Activated T-helper 1 cell treated with anti-CD3 and anti-CD28 coated beads, Interleukin-12 subunit alpha, Interleukin-12 subunit beta, Interleukin-2, Interleukin-4 antibody, amounts not matched to agents 30 ng/mL and 10 ng/mL and 1 ng/mL, durations not matched to agents 14 hours and 24 hours and 36 hours (primary cell): ENCODE data around the gene P3H1. TPM values are rescaled to one million over a fixed set of nuclear protein-coding genes. Genes with fewer than 3 reads are reported as not detected.
A peak's percentile ranks its signal among the peaks of the same experiment; 100 is the strongest.

Experiments used
- DNase-seq: peaks from one replicate; pipeline ENCODE4 v3.0.0; 2021; ENCODE audit warnings: low spot score
- H3K27ac Mint-ChIP-seq: one replicate; pipeline ENCODE4 v1.8.0; 2021; ENCODE audit warnings: mild to moderate bottlenecking, mixed read lengths
- H3K27me3 Mint-ChIP-seq: one replicate; pipeline ENCODE4 v1.8.0; 2022; ENCODE audit warnings: mild to moderate bottlenecking, moderate library complexity, mixed read lengths; ENCODE audit not compliant: insufficient read depth
- H3K36me3 Mint-ChIP-seq: one replicate; pipeline ENCODE4 v1.8.0; 2021; ENCODE audit warnings: low read depth, mixed read lengths
- H3K4me1 Mint-ChIP-seq: one replicate; pipeline ENCODE4 v1.8.0; 2021; ENCODE audit warnings: low read depth, mixed read lengths
- H3K4me3 Mint-ChIP-seq: one replicate; pipeline ENCODE4 v1.8.0; 2021; ENCODE audit warnings: mild to moderate bottlenecking, moderate library complexity, mixed read lengths
- H3K9me3 Mint-ChIP-seq: one replicate; pipeline ENCODE4 v1.8.0; 2021; ENCODE audit warnings: mixed read lengths
- intact Hi-C: fragments of 100-400 bp; cut with micrococcal nuclease; formaldehyde crosslinking; loops from one replicate; pipeline ENCODE4 v1.15.1; 2024
- total RNA-seq: library from RNA; stranded (reverse); gene quantifications from 2 replicates; pipeline ENCODE4 v1.2.3, GENCODE V29; 2022

P3H1 gene
- total RNA-seq, 1 donor from 2014 or later = 44.9 TPM

DNA sequence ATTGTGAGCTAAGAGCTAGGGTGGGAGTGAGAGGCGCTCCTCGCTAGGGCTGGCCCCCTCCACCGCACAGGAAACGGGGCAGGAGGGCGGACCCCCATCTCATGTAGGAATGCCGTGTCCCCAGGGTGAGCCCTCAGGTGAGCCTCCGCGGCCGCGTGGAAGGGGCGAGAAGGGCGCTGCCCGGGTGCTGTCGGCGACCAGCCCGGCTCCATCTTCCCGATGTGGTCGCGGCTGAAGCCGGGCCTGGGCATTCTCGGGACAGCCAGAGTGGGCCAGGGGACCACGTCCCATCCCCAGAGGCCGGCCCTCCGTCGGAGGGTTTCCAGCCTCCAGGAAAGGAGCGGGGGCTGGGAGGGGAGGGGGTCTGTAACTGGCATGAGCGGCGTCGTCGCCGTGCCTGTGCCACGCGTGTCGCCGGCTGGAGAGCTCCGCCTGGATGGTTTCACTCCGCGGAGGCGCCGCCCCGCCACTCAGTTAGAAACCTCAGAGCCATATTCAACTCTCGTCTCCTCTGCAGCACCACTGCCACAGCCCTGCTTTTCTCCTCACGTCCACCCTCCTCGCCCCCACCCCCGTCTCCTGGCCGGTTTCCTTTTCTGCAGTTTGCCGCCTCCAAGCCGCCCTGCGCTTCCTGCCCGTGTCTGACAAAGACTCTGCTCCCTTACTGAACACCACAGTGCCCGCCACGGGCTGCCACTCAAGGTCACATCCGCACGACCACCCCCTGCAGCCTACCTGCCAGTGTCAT, 18.3 kb upstream of the P3H1 start, which contains the start of gene TMEM269:
TSS of gene TMEM269 (plus strand) at position 46 of the 748 bp plus-strand sequence. CDS start 4,903 bp downstream, outside the sequence.
- peak within 1 kb of the TSS; percentile 41 for H3K4me3 Mint-ChIP-seq
- peaks cover 16% of the 10 kb centered on the region for H3K4me1 Mint-ChIP-seq

DNA sequence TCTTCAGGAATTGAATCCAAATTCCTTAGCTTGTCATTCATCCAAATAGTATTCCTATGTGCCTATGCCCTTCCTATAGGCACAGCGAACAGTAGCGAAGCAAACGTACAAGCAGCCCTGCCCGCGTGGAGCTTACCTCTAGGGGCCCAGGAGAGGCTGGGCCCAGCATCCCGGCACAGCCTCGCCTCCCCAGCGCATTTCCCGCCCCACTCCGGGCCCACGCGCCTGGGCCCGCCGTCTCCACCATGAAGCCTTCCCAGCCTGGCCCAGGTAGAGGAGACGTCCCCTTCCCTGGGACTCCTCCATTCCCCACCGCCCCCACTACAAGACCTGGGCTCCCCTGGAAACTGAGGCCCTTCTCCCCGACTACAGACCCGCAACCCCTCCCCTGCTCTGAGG, 17.7 kb upstream of the P3H1 start:
- no peak overlapping the region for H3K4me3 Mint-ChIP-seq
- no peak overlapping the region for H3K27ac Mint-ChIP-seq
- H3K36me3 Mint-ChIP-seq = peaks cover 13% of the 10 kb centered on the region
- no peaks in the 10 kb centered on the region for H3K27me3 Mint-ChIP-seq
- intact Hi-C loops = no loop called here
- H3K4me1 Mint-ChIP-seq = peaks cover 22% of the 10 kb centered on the region
- DNase-seq = no peak
- H3K9me3 Mint-ChIP-seq = no peaks in the 10 kb centered on the region

More for the DNA sequence above, 18.3 kb upstream of the P3H1 start, which contains the start of gene TMEM269:
- Mint-ChIP-seq H3K27ac (peak within 1 kb of the TSS; percentile 32), H3K36me3 (peaks cover 13% of the 10 kb centered on the region), H3K9me3 (no peaks in the 10 kb centered on the region), H3K27me3 (no peaks in the 10 kb centered on the region)
- intact Hi-C loops = no loop called here
- DNase-seq = peak; percentile 27

DNA sequence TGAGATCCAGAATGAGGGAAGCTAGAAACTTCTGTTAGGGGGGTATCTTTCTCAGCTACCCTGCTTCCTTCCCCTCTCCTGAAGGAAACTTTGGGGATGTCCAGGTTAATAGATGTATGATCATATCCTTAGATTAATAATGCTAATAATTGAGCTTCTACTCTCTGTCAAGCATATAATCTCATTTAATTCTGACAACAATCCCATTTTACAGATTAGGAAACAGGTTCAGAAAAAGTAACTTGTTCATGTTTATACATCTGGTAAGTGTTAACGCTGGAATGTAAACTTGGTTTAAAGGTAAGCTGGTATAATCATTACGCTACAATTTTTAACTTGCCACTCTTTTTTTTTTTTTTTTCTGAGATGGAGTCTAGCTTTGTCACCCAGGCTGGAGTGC, 16.3 kb upstream of the P3H1 start:
- no peaks in the 10 kb centered on the region for H3K9me3 Mint-ChIP-seq
- H3K36me3 Mint-ChIP-seq = peaks cover 20% of the 10 kb centered on the region
- no peak overlapping the region for H3K27ac Mint-ChIP-seq
- intact Hi-C loops = no loop called here
- no peaks in the 10 kb centered on the region for H3K27me3 Mint-ChIP-seq
- H3K4me1 Mint-ChIP-seq = peaks cover 33% of the 10 kb centered on the region
- no peak overlapping the region for H3K4me3 Mint-ChIP-seq
- no peak for DNase-seq

DNA sequence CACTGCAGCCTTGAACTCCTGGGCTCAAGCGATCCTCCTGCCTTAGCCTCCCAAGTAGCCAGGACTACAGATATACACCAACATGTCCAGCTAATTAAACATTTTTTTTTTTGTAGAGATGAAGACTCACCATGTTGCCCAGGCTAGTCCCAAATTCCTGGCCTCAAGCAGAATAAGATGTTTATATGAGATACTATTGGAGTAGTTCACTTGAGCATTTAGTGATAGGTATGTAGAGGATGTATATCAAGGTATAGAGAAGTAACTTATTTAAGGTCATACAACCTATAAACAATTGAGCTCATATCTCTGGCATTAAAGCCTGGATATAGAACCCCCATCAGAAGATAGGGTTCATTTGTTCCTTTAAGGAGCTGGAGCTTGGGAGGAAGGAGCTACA, 13.3 kb upstream of the P3H1 start:
- H3K36me3 Mint-ChIP-seq = peaks cover 40% of the 10 kb centered on the region
- no peaks in the 10 kb centered on the region for H3K27me3 Mint-ChIP-seq
- intact Hi-C loops = no loop called here
- no peak overlapping the region for H3K4me3 Mint-ChIP-seq
- H3K4me1 Mint-ChIP-seq = peaks cover 31% of the 10 kb centered on the region
- no peak for DNase-seq
- H3K9me3 Mint-ChIP-seq = no peaks in the 10 kb centered on the region
- no peak overlapping the region for H3K27ac Mint-ChIP-seq

DNA sequence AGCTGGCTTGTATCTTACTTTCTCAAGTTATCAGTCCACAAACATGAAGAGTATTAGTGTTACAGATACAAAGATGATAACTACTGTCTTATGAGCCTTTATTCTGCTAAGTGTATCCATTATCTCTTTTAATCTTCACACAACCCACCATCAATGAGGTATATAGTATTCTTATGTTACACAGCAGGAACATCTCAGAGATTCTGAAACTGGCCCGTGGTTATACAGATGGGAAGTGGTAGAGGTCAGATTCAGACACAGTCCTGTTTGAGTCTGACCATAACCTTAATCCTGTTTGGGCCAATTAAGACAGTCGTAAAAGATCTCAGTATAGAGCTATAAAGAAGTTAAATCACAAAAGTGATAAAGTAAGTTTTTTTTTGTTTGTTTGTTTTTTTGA, 12.9 kb upstream of the P3H1 start:
- Mint-ChIP-seq H3K36me3 (peaks cover 45% of the 10 kb centered on the region), H3K4me3 (no peak overlapping the region), H3K4me1 (peaks cover 31% of the 10 kb centered on the region), H3K9me3 (no peaks in the 10 kb centered on the region), H3K27ac (no peak overlapping the region), H3K27me3 (no peaks in the 10 kb centered on the region)
- intact Hi-C loops = loop anchor here (2.0 kb wide), 2 partner anchors 67 to 133 kb away; partner anchors contain the start of gene ZNF691
- DNase-seq = no peak

DNA sequence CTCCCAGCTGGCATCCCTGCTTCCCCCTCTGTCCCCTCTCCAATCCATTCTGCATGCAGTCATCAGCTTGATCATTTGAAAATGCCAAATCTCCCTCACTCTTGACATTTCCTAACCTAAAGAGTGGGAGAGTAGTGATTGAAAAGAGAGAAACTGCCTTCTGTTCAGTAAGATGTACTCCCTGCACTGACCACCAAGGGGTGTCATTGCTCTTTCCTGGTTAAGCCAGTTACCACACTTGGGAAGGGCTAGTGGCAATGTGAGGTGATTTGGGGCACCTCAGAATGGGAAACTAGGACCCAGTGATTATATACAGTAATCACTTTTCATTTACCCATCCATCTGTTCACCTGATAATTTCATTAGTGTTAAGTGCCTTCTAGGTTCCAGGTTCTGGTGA, 11.0 kb upstream of the P3H1 start:
- Mint-ChIP-seq H3K4me1 (peaks cover 30% of the 10 kb centered on the region), H3K36me3 (peaks cover 51% of the 10 kb centered on the region), H3K9me3 (no peaks in the 10 kb centered on the region), H3K27me3 (no peaks in the 10 kb centered on the region), H3K4me3 (no peak overlapping the region), H3K27ac (no peak overlapping the region)
- peak; percentile 12 for DNase-seq
- intact Hi-C loops = loop anchor here (1.0 to 2.0 kb wide), 6 partner anchors 11 to 295 kb away; partner anchors contain the start of genes C1orf50, P3H1 and ZNF691

DNA sequence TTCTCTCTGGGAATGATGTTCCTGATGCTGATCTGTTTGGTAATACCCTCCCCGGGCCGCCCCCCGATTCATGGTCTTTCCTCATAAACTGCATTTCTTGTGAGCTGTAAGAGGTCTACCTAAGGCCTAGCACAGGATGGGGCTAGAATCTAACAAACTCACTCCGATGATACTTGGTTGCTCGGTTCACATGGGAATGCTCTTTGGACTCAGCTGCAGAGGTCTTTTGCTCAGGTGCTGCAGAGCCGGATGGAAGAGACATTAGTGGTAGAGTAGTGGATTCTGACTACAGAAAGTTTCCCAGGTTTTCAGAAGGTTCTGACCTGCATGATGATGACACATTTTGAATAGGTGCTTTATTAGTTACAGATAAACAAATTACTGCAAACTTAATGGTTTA, 9.7 kb upstream of the P3H1 start:
- Mint-ChIP-seq H3K4me3 (no peak overlapping the region), H3K27ac (no peak overlapping the region), H3K9me3 (no peaks in the 10 kb centered on the region), H3K4me1 (peaks cover 37% of the 10 kb centered on the region), H3K27me3 (no peaks in the 10 kb centered on the region), H3K36me3 (peaks cover 52% of the 10 kb centered on the region)
- no peak for DNase-seq
- intact Hi-C loops = no loop called here

DNA sequence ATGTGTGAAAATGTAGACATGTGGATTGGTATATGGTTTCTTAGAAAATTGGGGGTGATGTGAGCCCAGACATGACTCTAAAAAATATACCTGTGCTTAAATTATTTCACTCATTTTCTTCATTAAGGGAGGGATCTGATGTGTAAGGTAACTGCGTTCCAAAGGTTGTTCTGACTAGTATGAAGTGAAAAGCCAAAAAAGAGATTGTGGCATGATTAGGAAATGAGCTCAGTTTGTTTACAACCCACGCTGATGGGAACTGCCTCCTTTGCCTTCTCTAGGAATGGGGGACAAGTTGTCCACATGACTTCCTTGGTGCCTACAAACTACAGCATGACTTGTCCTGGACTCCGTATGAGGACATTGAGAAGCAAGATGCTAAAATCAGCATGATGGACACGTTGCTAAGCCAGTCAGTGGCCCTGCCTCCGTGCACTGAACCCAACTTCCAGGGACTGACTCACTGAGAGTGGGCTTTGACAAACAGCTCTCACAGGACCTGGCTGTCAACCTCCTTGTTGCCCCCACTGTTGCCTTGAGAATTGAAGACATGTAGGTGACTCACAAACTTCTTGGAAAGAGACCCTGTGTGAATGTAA, 8.2 kb upstream of the P3H1 start:
- Mint-ChIP-seq H3K27me3 (no peaks in the 10 kb centered on the region), H3K9me3 (no peaks in the 10 kb centered on the region), H3K36me3 (peaks cover 50% of the 10 kb centered on the region), H3K4me1 (peaks cover 37% of the 10 kb centered on the region), H3K27ac (no peak overlapping the region), H3K4me3 (no peak overlapping the region)
- intact Hi-C loops = no loop called here
- no peak for DNase-seq

DNA sequence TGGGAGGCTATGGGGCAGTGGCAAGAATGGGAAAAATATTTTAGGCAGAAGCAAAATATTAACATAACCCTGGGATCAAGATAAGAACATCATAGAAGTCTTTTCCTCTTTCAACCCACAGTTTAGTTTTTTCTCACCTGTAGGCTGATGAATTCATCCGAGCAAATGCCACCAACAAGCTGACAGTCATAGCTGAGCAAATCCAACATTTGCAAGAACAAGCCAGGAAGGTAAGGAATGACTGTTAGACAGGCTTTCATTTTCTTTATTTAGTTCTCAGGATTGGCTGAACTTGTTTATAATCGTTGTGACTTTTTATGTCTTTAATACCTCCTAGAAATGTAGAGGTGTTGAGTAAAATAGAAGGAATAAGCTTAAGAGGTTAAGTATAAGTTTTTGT, 6.6 kb upstream of the P3H1 start:
- Mint-ChIP-seq H3K9me3 (no peaks in the 10 kb centered on the region), H3K27me3 (no peaks in the 10 kb centered on the region), H3K4me3 (no peak overlapping the region), H3K36me3 (peaks cover 55% of the 10 kb centered on the region), H3K4me1 (peaks cover 29% of the 10 kb centered on the region), H3K27ac (no peak overlapping the region)
- intact Hi-C loops = no loop called here
- no peak for DNase-seq

DNA sequence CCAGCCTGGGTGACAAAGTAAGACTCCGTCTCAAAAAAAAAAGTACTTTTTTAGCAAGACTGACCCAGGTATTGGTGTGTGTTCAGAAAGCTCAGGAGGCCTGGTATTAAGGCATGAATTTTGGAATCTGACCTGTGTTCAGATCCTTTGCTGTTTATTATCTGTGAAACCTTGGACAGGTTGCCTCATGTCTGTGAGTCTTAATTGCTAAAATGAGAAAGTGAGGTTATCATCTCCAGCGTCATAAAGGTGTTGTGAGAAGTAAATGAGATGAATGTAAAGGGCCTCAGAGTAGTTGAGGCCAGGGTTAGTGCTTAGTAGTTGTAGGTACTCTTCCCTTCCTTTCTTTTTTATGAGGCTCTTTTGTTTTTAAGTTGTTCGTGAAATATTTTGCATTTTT, 3.0 kb upstream of the P3H1 start:
- Mint-ChIP-seq H3K36me3 (peaks cover 28% of the 10 kb centered on the region), H3K9me3 (no peaks in the 10 kb centered on the region), H3K4me1 (peaks cover 28% of the 10 kb centered on the region), H3K4me3 (peak overlapping the region; percentile 53), H3K27me3 (no peaks in the 10 kb centered on the region), H3K27ac (no peak overlapping the region)
- DNase-seq = no peak
- intact Hi-C loops = loop anchor here (5.0 kb wide), 2 partner anchors 438 to 1442 kb away; partner anchors contain the start of gene DMAP1

DNA sequence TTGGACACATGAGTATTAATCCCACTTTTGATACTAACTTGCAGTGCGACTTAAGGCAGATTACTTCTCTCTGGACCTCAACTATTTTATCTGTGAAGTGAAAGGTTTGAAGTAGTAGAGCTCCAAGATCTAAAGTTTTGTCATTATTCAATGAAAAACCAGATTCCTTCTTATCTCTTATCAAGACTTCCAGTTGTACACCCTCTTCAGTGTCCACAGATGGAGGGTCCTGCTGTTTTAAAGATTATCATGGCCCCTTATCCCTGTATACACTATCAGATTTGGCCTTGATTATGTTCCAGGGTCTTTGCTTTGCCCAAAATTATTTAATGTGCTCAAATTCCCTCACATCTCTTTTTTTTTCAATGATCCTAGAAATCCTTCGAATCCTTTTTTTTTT, 1.3 kb upstream of the P3H1 start:
- H3K4me1 Mint-ChIP-seq = peaks cover 25% of the 10 kb centered on the region
- H3K36me3 Mint-ChIP-seq = peaks cover 21% of the 10 kb centered on the region
- H3K27me3 Mint-ChIP-seq = no peaks in the 10 kb centered on the region
- no peak overlapping the region for H3K27ac Mint-ChIP-seq
- no peaks in the 10 kb centered on the region for H3K9me3 Mint-ChIP-seq
- no peak overlapping the region for H3K4me3 Mint-ChIP-seq
- no peak for DNase-seq
- intact Hi-C loops = loop anchor here (5.0 kb wide), 2 partner anchors 436 to 1444 kb away; partner anchors contain the start of gene DMAP1

DNA sequence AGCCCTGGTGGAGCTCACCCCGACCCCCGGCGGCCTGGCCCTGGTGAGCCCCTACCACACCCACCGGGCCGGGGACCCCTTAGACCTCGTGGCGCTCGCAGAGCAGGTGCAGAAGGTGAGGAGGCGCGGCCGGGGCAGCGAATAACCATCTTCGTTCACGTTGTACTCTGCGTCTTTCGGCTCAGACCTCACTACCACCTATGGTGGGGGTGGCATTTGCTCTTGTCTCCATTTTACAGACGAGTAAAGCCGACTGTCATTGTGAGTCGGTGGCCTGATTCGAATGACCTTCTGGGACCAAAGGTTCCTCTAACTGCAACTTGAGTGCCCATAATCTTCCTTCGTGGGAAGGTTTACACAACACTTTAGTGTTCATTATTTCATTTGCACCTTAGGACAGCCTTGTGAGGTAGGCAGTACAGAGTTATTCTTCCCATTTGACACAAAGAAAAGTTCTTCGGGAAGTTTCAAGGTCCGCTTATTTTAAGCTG, 727 bp upstream of the P3H1 start:
- peaks cover 23% of the 10 kb centered on the region for H3K4me1 Mint-ChIP-seq
- peaks cover 17% of the 10 kb centered on the region for H3K36me3 Mint-ChIP-seq
- H3K9me3 Mint-ChIP-seq = no peaks in the 10 kb centered on the region
- H3K27ac Mint-ChIP-seq = peak overlapping the region; percentile 93
- H3K27me3 Mint-ChIP-seq = no peaks in the 10 kb centered on the region
- H3K4me3 Mint-ChIP-seq = no peak overlapping the region
- intact Hi-C loops = loop anchor here (1.0 to 5.0 kb wide), 13 partner anchors 11 to 1445 kb away; partner anchors contain the start of genes CDC20, CFAP57, DMAP1 and EBNA1BP2
- no peak for DNase-seq
